HG03025 (cell line): Measurements from ENCODE around the gene CNTLN.
"Not testable (repeated sequence)": the region's sequence is repeated elsewhere in the genome, so short reads cannot be mapped to it uniquely, and the experiment has no call there.

ENCODE experiments used
- ATAC-seq: cut with Tn5 transposase; IDR thresholded peaks from one replicate; pipeline ENCODE4 v1.9.1; 2021; ENCODE audit warnings: mild to moderate bottlenecking, moderate library complexity; ENCODE audit not compliant: unreplicated experiment, low FRiP score

The CNTLN gene

DNA sequence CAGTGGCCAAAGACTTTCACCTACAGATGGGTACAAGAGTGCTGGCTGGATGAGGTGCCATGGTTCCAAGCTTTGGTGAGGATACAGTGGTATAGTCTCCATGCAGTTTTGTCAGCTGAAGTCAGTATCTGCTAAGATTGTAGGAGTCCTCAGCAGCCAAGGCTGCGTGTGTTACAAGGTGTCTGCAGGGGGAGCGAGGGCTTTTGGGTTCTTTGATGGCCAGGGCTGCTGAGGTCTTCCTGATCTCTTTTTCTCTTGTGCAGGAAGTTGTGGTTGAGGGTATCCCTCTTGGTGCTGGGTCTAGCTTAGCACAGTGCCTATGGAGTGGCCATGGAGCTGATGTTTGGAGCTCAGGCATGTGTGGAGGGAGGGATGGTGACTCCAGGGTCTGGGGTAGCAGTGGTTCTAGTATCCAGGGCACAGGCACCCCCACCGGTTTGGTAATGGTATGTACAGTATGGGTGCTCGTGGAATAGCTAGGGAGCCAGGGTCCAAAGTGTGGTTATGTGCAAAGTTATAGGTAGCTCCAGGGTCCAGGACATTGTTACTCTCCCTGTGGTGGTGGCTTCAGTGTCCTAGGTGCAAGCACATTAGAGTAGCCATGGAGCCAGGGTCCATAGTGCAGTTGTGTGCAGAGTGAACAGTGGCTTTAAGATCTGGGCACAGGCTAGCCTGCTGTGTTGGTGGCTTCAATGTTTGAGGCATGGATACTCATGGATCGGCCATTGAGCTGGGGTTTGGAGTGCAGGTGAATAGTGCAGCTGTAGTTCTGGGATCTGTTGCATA, 36.7 kb downstream of the CNTLN start:
- ATAC-seq, result no peak

DNA sequence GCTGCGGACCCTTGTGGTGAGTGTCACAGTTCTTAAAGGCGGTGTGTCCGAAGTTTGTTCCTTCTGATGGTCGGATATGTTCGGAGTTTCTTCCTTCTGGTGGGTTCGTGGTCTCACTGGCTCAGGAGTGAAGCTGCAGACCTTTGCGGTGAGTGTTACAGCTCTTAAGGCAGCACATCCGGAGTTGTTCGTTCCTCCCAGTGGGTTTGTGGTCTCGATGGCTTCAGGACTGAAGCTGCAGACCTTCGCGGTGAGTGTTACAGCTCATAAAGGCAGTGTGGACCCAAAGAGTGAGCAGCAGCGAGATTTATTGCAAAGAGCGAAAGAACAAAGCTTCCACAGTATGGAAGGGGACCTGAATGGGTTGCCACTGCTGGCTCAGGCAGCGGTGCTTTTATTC, 42.7 kb downstream of the CNTLN start:
- ATAC-seq, result not testable (repeated sequence)

DNA sequence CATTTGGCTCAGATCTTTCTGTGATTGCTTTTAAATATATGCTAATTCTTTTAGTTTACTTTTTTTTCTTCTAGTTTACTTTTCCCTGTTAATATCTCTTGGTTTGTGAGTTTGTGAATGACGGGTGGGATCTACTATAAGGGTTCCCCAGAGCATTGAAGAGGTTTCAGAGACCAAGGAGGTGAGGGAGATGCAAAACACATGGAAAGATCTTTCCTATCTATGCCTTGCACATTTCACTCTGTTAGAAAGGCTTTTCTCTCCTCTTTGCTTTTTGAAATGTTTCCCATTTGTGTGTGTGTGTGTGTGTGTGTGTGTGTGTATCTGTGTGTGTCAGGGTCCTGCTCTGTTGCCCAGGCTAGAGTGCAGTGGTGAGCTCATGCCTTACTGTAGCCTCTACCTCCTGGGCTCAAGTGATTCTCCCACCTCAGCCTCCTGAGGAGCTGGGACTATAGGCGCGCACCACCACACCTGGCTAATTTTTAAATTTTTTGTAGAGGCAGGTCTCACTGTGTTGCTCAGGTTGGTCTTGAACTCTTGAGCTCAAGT, 50.7 kb downstream of the CNTLN start:
- ATAC-seq, result no peak

DNA sequence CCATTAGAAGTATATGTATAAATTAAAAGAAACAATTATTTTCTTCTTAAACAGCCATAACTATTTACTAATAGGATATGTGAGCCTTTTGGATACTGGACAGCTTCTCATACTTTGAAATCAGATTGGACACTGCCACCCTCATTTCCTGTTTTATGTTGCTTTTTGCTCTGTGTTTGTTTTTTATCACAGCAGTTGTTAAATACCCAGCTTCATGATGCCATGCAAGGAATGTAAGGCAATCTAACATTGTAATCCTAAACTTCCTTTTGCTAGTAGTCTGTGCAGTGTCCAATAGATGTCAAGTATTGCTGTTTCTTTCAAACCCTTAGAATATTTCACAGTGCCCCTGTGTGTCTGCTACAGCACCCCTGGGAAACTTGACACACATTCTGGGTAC, 56.2 kb downstream of the CNTLN start:
- no peak for ATAC-seq

DNA sequence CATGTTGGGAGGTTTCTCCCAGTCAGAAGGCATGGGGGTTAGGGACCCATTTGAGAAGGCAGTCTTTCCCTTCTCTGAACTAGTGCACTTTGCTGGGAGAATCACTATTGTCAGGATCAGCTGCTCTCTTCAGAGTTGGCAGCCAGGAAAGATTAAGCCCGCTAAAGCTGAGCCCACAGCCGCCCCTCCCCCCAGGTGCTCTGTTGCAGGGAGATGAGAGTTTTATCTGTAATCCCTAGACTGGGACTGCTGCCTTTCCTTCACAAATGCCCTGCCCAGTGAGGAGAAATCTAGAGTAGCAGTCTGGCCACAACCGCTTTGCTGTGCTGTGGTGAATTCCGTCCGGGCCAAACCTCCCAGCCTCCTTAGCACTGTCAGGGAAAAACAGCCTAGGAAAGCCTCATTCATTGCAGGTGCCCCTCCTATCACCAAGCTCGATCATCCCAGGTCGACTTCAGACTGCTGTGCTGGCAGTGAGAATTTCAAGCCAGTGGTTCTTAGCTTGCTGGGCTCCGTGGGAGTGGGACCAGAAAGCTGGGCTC, 69.8 kb downstream of the CNTLN start:
- ATAC-seq, result no peak

DNA sequence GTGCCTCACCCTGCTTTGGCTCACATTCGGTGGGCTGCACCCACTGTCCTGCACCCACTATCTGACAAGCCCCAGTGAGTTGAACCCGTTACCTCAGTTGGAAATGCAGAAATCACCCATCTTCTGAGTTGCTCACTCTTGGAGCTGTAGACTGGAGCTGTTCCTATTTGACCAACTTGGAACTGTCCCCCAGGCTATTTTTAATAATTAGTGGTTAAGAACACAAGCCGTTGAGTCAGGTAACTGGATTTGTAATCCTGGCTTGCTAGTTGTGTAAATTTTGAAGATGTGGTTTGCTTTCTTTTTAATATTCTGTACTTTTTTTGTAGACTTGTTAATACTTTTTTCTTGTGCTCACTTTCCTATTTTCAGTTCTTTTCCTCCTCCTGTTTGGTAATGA, 81.2 kb downstream of the CNTLN start:
- ATAC-seq, result no peak

DNA sequence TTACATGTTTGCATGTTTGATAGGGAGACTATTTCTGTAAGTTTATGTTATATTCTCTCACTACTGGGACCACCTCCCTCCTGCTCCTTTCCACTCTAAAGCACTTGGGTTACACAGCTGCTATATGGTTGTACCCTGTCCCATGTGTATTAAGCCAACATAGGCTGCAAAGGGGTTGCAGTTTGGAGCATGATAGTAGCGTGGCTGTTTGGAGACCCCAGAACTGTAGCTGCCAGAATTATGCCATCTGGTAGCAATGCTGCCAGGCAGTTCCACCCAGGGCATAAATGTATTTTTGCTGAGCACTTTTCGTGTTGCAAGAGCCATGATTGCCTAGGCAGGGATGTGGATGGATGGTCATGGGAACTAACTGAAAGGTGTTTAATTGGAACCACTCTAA, 81.8 kb downstream of the CNTLN start:
- ATAC-seq, result no peak

DNA sequence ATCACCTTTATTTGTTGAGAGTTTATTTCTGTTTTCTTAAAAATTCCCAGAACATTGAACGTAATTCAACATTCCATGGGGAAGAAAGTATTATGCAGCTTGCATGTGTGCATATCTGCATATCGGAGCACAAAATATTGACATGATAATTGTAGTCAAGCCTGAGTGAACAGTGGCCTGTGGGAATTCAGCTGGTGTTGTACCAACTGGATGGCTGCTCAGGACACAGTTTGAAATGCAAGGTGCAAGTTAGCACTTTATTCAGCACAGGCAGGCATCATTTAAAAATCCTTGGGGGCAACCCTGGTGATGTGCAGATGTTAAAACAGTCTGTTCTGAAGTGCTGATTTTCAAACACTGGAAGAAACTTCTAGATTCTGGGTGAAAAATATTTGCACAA, 82.4 kb downstream of the CNTLN start:
- no peak for ATAC-seq

DNA sequence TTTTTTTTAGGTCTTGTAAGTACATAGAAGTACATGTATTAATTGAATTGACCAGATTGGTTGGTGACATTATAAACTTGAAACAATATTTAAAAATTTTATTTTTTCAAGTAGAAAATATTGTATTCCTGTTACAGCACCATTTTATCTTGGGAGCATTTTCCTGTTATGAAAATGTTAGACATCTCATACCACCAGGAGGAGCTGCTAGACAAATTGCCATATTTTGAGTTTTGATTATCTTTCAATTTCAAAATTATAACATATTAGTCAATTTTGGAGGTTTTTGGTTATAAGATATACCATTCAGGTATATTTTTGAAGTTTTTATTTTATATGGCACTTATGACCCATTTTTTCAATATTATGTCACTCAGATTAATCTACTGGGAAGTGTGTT, 84.4 kb downstream of the CNTLN start:
- no peak for ATAC-seq

DNA sequence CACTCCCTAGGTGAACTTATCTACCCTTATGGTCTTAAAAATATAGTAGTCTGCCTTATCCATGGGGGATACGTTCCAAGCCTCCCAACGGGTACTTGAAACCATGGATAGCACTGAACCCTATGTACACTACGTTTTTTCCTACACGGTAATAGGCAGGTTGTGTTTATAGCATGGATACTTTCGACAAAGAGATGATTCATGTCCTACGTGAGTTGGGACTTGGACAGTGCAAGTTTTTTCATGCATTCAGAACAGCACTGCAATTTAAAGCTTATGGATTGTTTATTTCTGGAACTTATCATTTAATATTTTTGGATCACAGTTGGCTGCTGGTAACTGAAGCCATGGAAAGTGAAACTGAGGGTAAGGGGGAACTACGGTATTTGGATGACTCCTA, 88.1 kb downstream of the CNTLN start:
- no peak for ATAC-seq

DNA sequence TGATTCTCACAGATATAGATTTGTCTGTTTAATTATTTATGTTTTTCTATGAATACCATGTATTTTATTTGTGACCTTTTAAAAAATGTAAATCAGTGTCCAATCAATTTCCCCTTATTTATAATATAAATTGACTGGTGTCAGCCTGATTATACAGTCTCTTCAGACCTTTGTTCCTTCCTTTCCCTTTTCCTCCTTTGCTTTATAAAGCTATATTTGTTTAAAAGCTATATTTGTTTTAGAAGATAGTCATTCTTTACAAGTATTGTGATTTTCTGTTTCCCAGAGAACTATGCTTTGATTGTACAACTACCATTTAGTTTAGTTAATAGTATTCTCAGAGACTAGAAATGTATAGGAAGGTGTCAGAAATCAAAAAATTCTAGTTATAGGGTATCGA, 90.6 kb downstream of the CNTLN start:
- ATAC-seq, result no peak

DNA sequence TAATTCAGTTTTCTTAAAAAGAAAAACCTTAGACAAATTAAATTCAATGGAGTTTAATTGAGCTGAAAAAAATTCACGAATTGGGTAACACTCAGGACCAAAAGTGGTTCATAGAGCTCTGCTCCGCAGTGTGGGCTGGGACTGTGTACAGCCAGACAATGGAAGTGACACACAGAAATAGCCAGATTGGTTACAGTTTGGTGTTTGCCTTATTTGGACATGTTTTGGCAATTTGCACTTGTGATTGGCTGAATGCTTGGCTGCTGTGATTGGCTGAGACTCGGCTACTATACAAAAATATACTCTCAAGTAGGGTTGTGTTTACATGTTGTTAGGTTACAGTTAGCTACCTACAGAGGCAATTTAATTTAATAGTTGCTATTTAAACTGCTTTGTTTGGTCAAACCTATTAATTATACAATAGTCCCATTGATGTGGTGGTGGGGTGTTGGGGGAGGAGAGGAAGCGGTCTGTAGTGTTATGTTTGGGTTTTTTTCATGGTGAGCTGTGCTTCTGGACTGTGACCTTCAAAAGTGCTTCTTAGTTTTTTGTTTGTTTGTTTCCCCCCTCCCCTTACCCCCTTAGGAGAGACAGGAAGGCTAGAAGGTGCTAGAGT, 95.2 kb downstream of the CNTLN start:
- no peak for ATAC-seq

DNA sequence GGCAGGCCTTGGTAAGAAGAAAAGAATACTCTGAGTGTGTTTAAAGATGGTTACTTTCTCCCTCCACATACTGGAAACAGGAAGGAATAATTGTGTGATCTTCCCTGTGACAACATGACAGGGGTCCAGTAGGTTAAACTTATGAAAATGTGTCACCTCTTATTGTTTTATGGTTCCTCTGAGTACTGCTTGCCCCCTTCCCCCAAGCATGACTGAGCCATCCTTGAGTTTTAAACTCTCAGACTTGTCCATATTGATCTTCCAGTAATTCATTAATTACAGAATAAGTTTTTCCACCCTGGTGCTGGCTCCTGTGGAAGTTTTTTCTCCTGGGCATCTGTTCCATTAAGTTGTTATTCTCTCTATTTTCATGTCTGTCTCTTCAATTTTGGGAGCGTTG, 95.8 kb downstream of the CNTLN start:
- no peak for ATAC-seq

DNA sequence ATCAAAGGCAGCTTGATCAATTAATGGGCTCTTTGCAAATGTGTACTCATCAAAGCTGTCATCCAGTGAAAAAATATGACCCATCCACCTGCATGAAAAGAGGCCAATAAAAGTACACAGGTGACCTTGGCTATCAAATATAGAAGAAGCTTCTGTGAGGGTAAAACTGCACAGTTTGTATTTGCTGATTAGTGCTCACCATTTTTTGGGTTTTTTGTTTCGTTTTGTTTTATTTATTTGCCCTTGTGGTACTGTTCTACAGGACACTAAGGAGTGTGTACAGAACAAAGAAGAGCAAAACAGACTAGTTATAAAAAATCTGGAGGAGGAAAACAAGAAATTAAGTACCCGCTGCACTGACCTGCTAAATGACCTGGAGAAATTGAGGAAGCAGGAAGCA, 101.3 kb downstream of the CNTLN start:
- no peak for ATAC-seq

DNA sequence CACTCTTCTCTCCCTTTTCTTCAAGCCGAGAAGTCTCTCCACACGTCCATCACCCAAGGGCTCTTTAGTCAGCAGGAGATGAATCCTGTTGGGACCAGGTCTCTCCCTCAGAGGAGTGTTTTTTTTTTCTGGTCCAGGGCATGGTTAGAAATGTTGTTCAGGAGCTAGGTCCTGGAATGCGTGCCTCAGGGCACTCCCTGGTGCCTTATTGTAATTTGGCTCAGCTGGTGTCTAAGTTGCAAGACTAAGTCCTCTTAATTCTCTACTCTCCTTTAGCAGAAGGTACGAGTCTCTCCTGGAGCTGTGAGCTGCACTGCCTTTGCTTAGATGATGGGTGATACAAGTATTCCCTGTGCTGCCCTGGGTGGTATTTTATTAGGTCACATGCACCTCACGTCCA, 111.9 kb downstream of the CNTLN start:
- ATAC-seq, result no peak

DNA sequence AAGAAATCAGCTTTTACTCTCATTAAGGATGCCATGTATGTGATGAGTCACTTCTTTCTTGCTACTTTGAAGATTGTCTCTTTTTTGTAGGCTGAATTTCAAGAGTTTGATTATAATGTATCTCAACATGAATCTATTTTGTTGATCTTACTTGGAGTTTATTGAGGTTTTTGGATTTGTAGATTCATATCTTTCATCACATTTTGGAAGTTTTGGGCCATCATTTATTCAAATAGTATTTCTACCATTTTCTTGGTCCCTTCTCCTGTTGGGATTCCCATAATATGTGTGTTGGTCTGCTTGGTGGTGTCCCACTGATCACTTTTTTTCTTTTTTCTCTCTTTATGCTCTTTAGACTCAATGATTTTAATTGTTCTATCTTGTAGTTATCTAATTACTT, 116.3 kb downstream of the CNTLN start:
- ATAC-seq, result no peak

DNA sequence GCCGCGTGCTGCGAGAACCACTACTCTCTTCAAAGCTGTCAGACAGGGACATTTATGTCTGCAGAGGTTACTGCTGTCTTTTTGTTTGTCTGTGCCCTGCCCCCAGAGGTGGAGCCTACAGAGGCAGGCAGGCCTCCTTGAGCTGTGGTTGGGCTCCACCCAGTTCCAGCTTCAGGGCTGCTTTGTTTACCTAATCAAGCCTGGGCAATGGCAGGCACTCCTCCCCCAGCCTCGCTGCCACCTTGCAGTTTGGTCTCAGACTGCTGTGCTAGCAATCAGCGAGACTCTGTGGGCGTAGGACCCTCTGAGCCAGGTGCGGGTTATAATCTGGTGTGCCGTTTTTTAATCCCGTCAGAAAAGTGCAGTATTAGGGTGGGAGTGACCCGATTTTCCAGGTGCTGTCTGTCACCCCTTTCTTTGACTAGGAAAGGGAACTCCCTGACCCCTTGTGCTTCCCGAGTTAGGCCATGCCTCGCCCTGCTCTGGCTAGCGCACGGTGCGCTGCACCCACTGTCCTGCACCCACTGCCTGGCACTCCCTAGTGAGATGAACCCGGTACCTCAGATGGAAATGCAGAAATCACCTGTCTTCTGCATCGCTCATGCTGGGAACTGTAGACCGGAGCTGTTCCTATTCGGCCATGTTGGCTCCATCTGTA, 133.8 kb downstream of the CNTLN start:
- not testable (repeated sequence) for ATAC-seq

DNA sequence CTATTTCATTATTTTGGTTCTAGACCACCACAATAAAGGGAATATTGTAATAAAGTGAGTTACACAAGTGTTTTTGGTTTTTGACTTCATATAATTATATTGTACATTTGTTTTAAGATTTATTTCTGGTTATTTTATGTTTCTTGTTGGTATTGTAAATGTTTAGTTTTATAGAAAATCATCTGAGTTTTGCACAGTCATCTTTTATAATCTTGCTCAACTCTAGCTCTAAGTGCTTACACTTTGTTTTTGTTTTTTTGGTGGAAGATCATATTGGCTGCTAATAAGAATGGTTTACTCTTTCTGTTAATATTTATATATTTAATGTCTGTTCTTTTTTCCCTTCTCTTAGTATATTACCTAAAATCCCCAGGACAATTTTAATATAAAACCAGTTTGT, 135.0 kb downstream of the CNTLN start:
- no peak for ATAC-seq

DNA sequence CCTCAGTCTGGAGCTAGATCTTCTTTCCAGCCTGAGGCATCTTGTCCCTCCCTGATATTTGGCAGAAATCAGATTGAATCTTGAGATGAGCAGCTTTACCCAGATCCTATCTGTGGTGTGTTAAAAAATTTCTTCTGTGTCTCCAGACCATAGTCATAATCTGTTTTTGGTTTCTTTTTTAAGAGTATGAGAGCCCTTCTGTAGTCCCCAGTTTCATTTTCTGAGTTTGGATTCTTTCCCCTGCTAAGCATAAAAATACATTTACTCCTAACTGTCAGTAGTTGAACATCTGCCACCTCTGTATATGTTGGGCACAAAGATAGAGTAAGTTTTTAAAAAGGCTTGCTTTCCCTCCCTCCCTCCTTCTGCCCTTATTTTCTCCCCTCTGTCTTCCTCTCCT, 137.7 kb downstream of the CNTLN start:
- no peak for ATAC-seq

DNA sequence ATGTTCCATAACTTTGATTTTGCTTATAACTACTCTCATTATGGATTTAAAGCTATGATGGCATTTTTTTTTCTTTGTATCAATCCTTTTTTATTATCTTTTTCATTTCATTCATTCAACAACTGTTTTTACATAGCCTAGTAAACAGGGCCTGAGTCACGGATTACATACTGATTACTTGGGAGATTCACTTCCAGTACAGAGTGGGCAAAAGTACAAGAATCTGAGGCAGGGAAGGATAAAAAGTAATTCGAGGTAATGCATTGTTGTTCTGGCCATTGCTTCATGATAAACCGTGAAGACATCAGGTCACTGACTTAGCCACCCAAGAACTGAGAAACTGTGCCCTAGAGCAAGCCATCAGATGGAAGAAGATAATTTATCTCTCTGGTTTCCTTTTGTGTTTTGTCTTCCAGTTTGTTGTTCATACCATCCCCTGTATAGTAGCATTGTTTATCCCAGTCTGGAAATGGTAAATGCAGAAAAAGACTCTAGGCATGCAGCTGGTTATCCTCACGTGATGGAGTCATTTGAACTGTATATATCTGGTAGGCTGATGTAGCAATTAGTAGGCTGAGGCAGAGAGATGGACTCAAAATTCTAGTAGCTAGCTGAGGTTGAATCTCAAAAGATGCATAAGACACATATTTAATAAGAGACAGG, 145.6 kb downstream of the CNTLN start:
- no peak for ATAC-seq

DNA sequence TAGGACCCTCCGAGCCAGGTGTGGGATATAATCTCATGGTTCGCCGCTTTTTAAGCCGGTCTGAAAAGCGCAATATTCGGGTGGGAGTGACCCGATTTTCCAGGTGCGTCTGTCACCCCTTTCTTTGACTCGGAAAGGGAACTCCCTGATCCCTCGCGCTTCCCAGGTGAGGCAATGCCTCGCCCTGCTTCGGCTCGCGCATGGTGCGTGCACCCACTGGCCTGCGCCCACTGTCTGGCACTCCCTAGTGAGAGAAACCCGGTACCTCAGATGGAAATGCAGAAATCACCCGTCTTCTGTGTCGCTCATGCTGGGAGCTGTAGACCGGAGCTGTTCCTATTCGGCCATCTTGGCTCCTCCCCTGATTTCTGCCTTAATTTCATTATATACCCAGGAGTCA, 155.8 kb downstream of the CNTLN start:
- ATAC-seq, result not testable (repeated sequence)
